NCI-H345 treated with DMSO at 0.1 percent for 48 hours (cell line): ENCODE measurements around the gene CCDC61.

Experiments
- DNase-seq: peaks from one replicate; lab custom pipeline; 2025; ENCODE audit not compliant: unreplicated experiment; lab: John Stamatoyannopoulos, UW

CCDC61 gene, protein sequence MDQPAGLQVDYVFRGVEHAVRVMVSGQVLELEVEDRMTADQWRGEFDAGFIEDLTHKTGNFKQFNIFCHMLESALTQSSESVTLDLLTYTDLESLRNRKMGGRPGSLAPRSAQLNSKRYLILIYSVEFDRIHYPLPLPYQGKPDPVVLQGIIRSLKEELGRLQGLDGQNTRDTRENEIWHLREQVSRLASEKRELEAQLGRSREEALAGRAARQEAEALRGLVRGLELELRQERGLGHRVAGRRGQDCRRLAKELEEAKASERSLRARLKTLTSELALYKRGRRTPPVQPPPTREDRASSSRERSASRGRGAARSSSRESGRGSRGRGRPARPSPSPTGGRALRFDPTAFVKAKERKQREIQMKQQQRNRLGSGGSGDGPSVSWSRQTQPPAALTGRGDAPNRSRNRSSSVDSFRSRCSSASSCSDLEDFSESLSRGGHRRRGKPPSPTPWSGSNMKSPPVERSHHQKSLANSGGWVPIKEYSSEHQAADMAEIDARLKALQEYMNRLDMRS

DNA sequence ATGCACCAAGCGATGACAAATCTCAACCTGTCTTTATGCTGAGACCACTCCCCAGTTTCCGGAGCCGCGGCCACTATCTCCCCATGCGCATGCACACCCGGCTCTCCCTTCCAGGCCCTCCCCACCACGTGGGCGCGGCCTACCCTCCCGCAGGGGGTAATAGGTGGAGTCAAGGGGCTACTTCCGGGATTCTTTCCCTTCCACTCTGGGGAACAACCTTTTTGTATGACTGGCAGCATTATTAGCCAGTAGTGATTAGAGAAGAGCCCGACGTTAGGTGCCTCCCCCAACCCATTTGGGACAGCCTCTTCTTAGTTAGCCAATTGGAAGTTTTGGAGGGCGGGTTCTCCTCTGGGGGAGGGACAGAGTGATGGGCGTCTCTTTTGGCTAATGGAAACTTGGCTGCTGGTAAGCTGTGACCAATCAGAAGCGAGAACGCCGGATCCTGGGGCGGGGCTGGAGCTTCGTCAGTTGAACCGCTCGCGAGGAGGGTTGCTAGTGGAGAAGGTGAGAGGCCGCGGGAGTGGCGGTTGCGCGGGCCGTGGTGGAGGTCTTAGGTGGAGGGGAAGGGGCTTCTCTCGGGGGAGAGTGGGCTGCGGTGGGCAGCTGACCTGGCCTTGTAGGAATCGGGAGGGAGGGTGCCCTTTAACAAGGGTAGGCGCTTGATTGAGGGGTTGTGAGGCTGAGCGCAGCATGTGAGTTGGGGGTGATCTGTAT lies at the start of gene CCDC61:
Gene CCDC61, plus strand, starts transcription at position 470 of the 717 bp plus-strand sequence. CDS start 7,552 bp downstream, outside the sequence.
- DNase-seq = peak; percentile 96

- no peak for DNase-seq
These were observed 47.3 kb upstream of the CCDC61 start for GRCh38 chr19:45947926-45948325.

DNA sequence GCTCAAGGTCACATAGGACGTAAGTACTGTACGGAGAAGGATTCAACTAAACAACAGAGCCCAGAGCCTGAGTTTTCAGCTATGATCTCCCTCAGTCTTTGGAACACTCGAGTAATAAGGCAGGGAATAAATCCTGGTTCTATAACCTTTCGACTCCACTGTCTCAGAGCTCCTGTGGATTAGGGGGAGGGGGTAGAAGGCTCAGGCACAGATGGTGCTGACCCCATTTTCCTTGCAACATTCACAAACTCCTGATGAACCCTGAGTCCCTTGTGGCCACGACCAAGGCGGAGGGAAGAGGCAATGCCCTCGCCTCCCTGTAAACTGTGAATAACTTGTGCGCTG lies 43.0 kb upstream of the CCDC61 start:
- DNase-seq = no peak

DNA sequence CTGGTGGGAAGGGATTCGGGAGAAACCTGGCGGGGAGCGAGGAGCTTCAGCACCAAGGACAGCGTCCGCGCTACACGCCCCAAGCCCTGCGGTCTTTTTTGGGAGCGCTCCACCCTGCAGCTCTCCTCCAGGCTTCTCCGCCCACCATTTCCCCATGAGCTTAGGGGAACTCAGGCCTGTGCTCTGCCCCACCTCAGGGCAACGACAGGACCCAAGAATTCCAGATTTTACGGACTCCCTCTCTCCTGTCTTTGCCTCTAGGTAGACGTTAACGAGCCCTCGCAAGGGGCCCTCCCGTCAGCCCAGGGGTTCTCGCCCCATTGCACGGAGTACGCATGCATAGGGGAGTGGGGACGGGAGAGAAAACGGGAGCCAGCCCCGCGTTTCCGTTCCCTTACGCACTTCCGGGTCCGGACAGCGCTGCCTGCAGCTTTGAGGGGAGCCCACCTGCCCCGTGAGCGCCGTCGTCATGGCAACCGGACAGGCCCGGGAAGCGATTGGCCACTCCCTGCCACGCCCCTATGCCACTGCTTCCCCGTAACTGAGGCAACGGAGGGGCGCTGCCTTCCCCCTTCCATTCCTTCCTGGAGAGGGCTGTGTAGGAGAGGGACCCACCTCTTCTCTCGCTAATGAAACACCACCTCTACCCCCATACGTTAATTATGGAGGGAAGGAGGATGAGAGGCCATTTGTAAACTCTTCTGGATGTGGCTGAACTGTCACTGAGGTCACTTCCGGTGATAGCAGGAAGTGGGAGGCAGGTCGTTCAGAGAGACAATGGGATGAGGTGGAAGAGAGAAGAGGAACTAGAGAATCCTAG lies 42.4 kb upstream of the CCDC61 start:
- DNase-seq = no peak

GRCh38 chr19:45953676-45954075 lies 41.6 kb upstream of the CCDC61 start:
- no peak for DNase-seq

DNA sequence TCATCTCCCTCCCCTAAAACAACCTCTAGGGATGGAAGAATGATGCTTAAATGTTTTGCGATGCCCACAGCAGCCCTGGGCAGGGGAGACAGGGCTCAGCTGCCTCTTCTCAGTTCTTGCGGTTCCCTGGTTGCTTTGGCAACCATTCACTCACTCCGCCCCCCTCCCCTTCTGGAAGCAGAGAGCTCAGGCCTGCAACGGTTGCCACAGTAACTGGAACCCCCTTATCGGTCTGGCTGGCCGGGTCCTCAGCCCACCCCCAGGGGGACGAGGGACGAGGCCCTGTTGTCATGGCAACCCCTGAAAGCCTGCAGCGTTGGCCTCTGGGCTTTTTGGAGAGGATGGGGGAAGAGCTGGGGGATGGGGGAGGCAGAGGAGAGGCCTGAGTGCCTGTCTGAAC lies 41.1 kb upstream of the CCDC61 start:
- no peak for DNase-seq

GRCh38 chr19:45955905-45956608 lies 39.2 kb upstream of the CCDC61 start:
- no peak for DNase-seq

DNA sequence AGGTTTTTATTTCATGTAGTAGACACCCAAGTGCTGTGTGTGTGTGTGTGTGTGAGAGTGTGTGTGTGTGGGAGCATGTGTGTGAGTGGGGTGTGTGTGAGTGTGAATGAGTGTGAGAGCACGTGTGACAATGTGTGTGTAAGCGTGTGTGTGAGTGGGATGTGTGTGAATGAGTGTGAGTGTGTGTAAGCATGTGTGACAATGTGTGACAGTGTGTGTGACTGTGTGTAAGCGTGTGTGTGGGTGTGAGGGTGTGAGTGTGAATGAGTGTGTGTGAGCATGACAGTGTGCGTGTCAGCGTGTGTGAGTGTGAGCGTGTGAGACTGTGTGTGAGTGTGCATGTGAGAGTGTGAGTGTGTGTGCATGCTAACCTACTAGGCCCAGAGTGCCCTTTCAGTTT lies 36.9 kb upstream of the CCDC61 start:
- no peak for DNase-seq

- DNase-seq = no peak
These were observed 36.3 kb upstream of the CCDC61 start for GRCh38 chr19:45958769-45959516.

DNA sequence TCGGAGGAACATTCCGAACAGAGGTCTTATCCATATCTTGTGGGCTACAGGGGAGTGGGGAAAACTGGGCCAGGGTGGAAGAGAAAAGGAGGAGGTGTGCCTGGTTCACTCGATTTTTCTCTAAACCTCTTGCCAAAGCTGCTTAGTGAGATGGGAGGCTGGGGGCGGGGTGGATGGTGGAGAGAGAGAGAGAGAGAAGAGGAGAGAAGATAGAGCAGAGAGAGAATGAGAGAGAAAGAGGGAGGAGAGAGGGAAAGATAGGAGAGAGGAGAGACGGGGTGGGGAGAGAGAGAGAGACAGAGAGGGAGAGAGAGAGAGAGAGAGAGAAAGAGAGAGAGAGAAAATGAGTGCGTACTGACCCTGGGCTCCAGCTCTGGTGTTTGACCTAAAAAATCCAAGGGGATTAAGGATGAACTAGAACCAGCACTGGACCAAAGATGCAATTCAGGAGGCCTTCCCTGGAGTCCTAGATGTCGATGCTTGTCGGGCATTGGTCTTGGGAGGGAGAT lies 35.7 kb upstream of the CCDC61 start:
- DNase-seq = no peak

DNA sequence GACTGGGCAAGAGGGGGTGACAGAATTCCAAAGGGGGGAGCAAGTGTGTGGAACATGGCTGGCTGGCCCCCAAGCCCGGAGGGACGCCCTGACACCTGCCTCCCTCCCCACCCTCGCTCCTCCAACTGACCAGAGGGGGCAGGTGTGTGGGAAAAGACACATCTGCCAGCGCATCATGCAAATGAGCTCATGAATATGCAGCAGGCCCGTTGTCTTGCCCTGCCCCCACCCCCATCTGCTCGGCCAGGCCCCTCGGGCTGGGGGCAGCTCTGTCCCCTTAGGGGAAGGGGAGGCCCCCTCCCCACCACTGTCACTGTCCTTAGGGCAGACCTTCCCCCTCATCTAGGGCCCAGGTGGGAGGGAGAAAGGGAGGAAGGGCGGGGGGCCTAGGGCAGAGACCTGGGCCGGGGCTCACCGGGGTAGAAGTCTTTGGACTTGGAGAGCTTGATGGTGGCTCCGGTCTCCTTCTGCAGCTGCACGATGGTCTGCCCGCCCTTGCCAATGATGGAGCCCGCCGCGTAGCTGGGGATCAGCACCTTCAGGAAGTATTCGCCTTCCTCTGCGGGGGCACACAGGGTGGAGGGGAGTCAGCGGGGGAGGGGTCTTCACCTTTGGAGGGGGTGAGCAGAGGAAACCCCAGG lies 34.6 kb upstream of the CCDC61 start:
- no peak for DNase-seq

- no peak for DNase-seq
These were observed 33.2 kb upstream of the CCDC61 start for GRCh38 chr19:45962021-45962420.

DNA sequence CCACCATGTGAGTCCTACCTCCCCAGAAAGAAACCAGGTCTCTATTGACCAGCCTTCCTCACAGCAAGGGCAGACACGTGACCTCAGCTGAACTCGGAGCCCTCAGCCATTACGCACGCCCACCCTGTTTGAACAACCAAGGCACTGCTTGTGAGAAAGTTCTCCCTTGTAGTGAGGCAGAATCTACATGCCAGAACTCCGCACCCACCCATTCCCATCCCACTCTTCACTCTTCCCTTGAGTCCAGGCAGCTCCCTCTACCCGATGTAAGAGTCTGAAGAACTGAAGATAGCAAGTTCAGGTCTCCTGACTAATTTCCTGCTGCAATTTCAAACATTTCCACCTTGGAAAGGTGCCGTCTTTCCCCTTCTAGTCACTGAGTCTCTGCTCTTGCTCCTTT lies 28.0 kb upstream of the CCDC61 start:
- DNase-seq = no peak

DNA sequence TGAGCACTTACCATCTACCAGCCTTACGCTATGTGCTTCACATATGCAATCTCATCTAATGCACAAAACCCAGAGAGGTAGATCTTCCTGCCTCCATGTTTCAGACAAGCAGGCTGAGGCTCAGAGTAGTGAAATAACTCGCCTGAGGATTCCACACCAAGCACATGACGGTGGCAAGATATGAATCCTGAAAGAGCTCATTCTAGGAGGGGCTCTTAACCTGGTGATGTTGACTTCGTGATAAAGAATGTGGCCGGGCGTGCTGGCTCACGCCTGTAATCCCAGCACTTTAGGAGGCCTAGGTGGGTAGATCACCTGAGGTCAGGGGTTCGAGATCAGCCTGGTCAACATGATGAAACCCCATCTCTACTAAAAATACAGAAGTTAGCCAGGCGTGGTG lies 26.6 kb upstream of the CCDC61 start:
- no peak for DNase-seq

DNA sequence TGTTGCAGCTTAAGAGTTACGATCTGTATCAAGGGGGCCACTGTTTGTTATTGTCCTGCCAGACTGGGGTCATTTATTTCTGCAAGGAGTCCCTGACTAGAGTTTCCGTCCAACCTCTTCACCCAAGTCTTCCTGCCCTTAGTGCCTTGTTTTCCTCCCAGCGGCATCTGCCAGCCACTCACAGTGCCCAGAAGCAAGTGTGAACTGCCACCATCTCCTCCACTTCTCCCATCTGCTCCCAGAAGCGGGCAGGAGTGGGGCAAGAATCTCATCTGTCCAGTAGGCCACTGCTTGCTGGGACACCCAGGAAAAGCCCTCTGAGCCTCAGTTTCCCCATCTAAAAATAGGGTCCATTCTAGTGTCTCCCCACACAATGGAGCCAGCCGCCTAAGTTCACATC lies 25.6 kb upstream of the CCDC61 start:
- no peak for DNase-seq

- no peak for DNase-seq
These were observed 23.9 kb upstream of the CCDC61 start for GRCh38 chr19:45971260-45971902.

DNA sequence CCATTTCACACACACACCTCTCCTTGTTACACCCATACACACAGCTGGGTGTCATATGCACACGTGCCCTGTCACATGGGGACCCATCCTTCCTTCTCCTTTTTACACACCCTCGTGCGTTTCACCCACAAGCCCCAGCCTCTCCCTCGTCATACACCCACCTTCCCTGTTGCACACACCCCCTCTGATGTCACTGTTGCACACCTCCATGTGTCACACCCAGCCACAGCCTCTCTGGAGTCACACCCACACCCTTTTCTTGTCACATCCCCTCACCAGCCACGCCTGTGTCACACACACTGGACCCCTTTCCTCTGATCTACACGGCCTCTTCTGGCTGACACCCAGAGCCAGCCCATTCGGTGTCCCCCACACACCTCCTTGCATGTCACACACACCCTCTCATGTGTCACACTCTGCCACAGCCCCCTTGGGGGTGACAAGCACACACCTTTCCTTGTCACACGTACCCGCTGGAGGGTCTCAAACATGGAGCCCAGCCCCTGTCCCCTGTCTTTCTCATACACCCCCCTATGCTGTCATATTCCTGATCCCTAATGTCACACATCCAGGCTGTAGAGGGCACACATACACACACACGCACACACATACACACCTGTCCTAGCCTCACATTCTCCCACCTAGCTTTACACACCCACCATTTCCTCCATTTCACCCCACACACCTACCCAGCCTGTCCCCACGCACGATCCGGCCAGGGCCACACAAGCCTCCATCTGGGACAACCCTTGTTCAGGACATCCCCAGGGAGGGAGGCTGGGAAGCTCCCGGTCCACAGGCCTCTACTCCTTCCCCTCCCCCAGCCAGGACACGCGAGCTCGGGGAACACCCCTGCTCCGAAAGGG lies 23.0 kb upstream of the CCDC61 start:
- DNase-seq = no peak

DNA sequence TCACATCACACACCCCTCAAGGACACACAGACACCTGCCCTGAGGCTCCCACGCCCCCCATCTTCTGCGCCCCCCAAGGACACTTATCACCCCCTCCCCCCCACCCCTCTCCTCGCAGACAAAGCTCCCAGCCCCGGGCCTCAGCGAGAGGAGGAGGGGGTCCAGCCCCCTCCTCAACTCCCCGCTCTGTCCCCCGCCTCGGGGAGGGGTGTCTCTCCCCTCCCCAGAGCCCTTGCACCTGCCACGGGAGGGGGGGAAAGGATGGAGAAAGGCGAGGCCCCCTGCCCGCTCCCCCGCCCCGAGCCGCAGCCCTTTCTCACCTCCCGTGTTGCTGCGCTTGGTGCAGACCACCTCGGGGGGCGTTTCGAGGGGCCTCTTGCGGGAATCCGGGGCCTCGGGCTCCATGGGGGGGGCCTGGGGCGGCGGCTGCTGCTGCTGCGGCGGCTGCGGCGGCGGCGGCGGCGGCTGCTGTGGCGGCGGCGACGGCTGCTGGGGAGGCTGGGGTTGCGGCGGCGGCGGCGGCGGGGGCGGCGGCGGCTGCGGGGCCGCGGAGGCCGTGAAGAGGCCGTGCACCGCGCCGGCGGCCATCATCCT lies 22.2 kb upstream of the CCDC61 start:
- DNase-seq = no peak
